Measurements from ENCODE around the gene POU1F1.

- TF ChIP-seq CTCF (IDR thresholded peaks at IDR 0.05) (no peak), POLR2A (IDR thresholded peaks at IDR 0.05) (no peak)
These were observed 29.5 kb downstream of the POU1F1 start for GRCh38 chr3:87246662-87247429.

Data from thyroid gland (tissue), 4 donors.